Activated T-cell treated with anti-CD3 and anti-CD28 coated beads, Interleukin-2, amount 50 U/mL, for 4 hours (primary cell): Measurements from ENCODE around the gene CCL2. TPM values are rescaled to one million over a fixed set of nuclear protein-coding genes. Genes with fewer than 3 reads are reported as not detected.

Experiments used
- ATAC-seq, 2 donors: fragments of 200-7000 bp; cut with Tn5 transposase; one replicate each; pipeline ENCODE4 v1.10.0; 2021
- DNase-seq: peaks from one replicate; pipeline ENCODE4 v3.0.0-alpha.2; 2020
- H3K27me3 Mint-ChIP-seq: one replicate; pipeline ENCODE4 v1.8.0; 2021; ENCODE audit warnings: low read depth, mixed read lengths
- H3K36me3 Mint-ChIP-seq: one replicate; pipeline ENCODE4 v1.8.0; 2022; ENCODE audit warnings: mixed read lengths; ENCODE audit not compliant: insufficient read depth
- H3K4me1 Mint-ChIP-seq: one replicate; pipeline ENCODE4 v1.8.0; 2021; ENCODE audit warnings: low read depth, mixed read lengths
- H3K4me3 Mint-ChIP-seq: one replicate; pipeline ENCODE4 v1.8.0; 2021; ENCODE audit warnings: mild to moderate bottlenecking, moderate library complexity, mixed read lengths
- H3K9me3 Mint-ChIP-seq: one replicate; pipeline ENCODE4 v1.8.0; 2021; ENCODE audit warnings: mixed read lengths
- total RNA-seq, 3 donors: library from RNA; stranded (reverse); gene quantifications; one replicate each; pipeline ENCODE4 v1.2.1, GENCODE V29; 2021

The CCL2 gene
- total RNA-seq, 3 donors from 2014 or later = 0.37 to 3.1 (median 1.3) TPM

DNA sequence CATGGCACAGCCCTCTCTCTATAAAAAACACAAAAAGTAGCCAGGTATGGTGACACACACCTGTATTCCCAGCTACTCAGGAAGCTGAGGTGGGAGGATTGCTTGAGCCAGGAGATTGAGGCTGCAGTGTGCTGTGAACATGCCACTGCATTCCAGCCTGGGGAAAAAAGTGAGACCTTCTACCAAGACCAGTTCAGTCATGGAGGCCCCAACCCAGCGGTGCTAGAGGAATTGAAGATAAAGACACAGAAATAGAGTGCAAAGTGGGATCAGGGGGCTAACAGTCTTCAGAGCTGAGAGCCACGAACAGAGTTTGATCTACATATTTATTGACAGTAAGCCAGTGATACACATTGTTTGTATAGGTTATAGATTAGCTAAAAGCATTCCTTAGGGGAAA is 48.5 kb downstream of the CCL2 start:
- H3K4me3 Mint-ChIP-seq = no peak overlapping the region
- H3K4me1 Mint-ChIP-seq = no peaks in the 10 kb centered on the region
- no peaks in the 10 kb centered on the region for H3K36me3 Mint-ChIP-seq
- no peak for ATAC-seq
- H3K27me3 Mint-ChIP-seq = peaks cover 11% of the 10 kb centered on the region
- DNase-seq = no peak
- H3K9me3 Mint-ChIP-seq = no peaks in the 10 kb centered on the region

DNA sequence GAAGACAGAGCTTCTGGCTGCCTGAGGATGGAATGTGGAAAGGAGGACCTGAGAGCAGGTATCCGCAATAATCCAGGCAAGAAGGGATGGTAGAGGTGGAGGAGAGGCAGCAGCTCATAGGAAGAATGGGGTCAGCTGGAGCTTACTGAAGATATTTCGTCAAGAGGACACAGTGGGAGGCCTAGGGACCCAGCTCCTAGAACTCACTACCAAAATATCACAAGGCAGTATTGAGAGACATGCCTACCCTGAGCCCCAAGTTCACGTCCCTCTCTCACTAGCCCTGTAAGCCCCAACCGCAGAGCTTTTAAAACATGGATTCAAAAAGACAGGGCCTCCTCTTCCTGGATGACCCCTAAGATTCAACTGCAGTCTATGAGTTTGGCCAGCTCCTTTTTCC is 50.0 kb downstream of the CCL2 start:
- no peaks in the 10 kb centered on the region for H3K9me3 Mint-ChIP-seq
- peaks cover 5% of the 10 kb centered on the region for H3K27me3 Mint-ChIP-seq
- H3K4me3 Mint-ChIP-seq = no peak overlapping the region
- no peak for ATAC-seq
- no peak for DNase-seq
- H3K36me3 Mint-ChIP-seq = no peaks in the 10 kb centered on the region
- no peaks in the 10 kb centered on the region for H3K4me1 Mint-ChIP-seq

DNA sequence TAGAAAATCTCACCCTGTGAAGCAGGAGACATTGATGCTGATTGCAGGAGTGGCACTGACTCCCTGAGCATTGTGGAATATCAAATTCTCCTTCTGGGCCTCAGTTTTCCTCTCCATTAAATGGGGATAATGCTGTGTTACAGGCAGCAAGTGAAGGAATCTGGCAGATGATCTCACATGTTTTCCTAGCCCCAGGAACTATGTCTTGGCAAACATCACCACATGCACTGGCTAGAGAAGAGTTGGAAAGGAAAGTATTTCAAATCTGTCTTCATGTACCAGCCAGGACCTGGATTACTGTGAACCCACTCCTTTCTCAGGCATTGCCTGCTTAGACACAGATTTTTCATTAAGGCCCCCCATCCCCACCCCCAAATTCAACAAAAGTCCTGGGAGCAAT is 50.5 kb downstream of the CCL2 start:
- Mint-ChIP-seq H3K36me3 (no peaks in the 10 kb centered on the region), H3K27me3 (no peaks in the 10 kb centered on the region), H3K9me3 (no peaks in the 10 kb centered on the region), H3K4me3 (no peak overlapping the region), H3K4me1 (no peaks in the 10 kb centered on the region)
- no peak for DNase-seq
- ATAC-seq = no peak

DNA sequence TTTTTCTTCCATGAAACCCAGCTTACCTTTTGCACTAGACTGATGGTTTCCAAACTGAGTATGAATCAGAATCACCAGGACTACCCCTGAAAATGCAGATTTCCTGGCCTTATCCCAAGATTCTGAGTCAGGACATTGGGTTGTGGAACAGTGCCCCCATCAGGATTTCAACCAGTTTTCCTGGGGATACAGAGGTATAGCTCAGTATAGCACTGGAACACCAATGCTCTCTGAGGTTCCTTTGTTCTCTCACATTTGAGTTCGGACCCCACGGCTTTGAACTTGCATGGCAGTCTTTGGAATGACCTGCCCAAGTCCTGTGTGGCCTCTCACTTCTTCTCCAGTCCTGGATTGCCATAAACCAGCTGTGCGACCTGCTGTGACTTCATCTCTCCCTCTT is 51.4 kb downstream of the CCL2 start:
- H3K4me3 Mint-ChIP-seq = no peak overlapping the region
- no peaks in the 10 kb centered on the region for H3K4me1 Mint-ChIP-seq
- ATAC-seq = no peak
- H3K9me3 Mint-ChIP-seq = no peaks in the 10 kb centered on the region
- DNase-seq = no peak
- no peaks in the 10 kb centered on the region for H3K36me3 Mint-ChIP-seq
- peaks cover 2% of the 10 kb centered on the region for H3K27me3 Mint-ChIP-seq

Other genes with a start within 250 kb of the CCL2 start
- not detected for gene CCL7, start 14.9 kb downstream of the CCL2 start, total RNA-seq
- gene CCL11, start 30.5 kb downstream of the CCL2 start, total RNA-seq = not detected
- not detected for gene CCL8, start 64.2 kb downstream of the CCL2 start, total RNA-seq
- not detected for gene CCL13, start 101.2 kb downstream of the CCL2 start, total RNA-seq
- 10 to 100 TPM in 1 of 3 donors, 1 to 10 TPM in 2; 1.4 to 17.7 (median 3.6) TPM for gene CCL1, start 107.9 kb downstream of the CCL2 start, total RNA-seq